CD4-positive, alpha-beta T cell treated with Interleukin-17A for 1 hour (primary cell): Measurements from ENCODE around the gene UBE2I.
"Not testable (repeated sequence)": the region's sequence is repeated elsewhere in the genome, so short reads cannot be mapped to it uniquely, and the experiment has no call there.

Source experiments
- DNase-seq: peaks from one replicate; pipeline ENCODE4 v3.0.0-alpha.2; 2020

The UBE2I gene

DNA sequence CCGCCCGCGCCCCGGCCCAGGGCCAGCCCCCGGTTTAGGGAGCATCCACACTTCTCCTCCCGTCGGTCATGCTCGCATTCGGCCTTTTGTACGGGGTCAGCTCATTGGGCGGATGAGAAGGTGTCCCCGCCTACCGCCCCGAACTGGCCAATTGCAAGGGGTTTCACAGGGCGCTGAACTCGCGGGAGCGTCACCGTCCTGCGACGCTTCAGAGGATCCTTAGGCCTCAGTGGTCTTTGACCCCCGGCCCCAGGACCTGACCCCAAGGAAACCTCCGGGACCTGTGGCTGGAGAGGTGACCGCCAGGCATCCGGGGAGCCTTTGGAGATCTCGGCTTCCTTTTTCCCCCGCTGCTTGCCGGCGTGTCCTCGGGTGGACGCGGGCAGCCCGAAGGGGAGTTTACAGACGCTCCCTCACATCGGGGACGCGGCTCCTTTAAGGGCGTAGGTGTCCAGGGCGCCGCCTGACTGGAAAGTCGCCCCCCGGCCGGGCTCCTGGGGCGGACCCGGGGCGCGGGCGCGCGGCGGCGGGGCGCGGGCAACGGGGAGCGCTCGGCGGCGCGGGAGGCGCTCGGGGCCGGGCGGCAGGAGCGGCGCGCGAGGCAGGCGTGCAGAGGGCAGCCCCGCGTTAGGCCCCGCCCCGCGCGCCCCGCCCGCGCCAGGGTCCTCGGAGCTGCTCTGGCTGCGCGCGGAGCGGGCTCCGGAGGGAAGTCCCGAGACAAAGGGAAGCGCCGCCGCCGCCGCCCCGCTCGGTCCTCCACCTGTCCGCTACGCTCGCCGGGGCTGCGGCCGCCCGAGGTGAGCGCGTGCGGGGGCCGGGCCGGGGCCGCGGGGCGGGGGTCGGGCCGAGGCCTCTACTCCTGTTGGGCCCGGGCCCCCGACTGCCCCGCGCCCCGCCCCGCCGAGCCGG is at the start of gene UBE2I:
TSS of gene UBE2I (plus strand) at position 660 of the 909 bp plus-strand sequence. CDS start 4,395 bp downstream, outside the sequence.
- peak; percentile 100 for DNase-seq

DNA sequence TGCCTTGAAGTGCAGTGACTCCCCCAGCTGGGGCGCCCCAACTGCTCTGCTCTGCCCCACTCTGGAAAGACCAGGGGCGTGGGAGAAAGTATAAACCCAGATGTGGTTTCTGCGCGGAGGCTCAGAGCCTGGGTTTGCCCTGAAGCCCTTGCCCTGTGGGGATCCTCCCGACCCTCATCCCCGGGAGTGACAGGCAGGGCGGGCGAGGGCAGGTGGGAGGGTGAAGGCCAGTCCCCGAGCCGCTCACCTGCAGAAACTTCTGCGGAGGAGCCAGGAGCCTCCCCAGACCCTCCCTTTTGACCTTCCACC is 49.7 kb upstream of the UBE2I start:
- no peak for DNase-seq

DNA sequence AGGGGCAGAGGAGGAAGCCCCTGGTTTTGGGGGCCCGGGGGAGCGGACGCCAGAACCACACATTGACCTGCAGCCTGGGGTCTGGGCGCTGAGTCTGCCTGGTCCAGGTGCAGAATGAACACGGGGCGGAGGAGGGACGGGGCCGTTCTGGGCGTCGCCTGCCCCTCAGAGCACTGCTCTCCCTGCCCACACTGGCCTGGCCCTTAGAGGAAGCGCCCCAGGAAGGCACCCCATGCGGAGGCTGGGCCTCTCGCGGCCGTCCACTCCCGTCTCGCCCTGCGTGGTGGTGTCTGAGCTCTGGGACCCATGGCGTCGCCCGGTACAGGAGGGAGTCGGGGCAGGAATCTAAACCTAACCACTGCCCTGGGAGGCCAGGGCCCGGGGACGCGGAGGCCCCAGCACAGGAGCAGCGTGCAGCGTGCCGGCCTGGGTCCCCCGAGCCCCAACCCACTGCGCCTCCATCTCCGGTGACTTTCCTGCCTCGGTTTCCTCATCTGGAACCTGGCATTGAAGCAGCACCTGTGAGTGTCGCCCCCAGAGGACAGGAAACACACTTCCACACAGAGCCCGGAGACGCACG is 49.2 kb upstream of the UBE2I start:
- DNase-seq, result no peak

DNA sequence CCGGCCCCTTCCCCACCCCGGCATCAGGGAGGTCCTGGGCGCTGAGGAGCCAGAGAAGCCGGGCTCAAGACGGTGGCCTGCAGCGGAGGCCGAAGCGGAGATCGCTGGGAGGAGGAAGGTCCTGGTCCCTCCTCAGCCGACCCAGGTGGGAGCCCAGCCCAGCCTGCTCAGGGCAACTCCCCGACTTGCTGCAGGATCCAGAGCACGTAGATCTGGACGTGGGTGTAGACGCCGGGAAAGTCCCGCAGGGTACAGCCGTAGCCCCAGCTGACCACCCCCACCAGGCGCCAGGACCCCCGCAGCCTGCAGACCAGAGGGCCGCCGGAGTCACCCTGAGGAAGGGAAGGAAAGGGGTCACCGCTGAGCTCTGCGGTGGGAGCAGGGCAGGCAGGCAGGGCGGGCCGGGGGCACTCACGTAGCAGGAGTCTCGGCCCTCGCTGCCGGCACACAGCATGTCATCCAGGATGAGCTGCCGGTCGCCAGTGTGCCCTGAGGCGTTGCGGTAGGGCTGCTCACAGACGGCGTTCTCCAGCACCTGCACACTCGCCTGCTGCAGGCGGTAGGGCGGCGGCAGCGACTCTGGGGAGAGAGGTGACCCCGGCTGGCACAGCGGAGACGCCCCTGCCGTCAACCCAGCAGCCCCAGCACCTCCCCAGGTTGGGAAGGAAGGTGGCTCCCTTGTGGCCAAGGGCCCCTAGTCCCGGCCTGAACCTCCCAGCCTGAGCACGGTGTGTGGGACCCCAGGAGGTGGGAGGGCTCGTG is 48.1 kb upstream of the UBE2I start:
- no peak for DNase-seq

DNA sequence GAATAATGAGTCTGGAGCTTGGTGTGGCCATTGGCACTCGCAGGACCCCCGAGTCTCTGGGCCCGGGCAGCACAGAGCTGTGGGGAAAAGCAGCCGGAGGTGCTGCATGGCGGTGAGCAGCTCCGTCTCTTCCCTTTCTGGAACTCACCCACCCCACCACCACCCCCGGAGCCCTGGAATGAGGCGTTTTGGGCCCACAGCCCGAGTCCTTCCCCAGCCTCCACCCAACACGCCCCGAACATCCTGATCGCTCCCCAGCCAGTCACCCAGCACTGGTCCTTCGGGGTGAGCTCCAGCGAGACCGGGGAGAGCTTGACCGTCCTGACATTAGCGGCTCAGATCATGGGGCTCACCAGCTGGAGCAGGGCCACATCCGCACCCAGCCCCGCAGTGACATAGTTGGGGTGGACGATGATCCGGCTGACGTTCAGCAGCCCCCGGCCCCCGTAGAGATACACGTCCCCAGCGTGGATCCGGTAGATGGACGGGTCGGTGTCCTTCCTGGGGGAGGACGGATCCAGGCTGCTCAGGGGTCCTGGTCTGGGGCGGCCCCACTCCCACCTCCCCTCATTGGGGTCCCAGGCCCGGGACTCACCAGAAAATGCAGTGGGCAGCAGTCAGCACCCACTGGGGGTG is 47.1 kb upstream of the UBE2I start:
- no peak for DNase-seq

DNA sequence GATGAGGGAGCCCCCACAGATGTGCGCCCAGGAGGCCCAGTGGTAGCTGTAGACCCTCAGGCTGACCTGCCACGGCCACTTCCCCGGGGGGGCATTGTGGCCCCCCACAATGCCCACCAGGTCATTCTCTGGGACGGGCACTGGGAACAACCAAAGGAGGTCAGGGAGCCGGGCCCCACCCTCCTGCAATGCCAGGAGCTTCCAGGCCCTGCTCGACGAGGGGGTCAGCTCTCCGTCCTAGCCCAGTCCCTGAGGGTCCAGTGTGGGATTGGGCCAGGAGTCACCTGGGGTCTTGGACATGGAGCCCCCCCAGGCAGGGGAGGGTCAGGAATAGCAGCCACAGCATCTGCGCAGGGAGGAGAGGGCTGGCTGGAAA is 46.6 kb upstream of the UBE2I start:
- DNase-seq, result no peak

DNA sequence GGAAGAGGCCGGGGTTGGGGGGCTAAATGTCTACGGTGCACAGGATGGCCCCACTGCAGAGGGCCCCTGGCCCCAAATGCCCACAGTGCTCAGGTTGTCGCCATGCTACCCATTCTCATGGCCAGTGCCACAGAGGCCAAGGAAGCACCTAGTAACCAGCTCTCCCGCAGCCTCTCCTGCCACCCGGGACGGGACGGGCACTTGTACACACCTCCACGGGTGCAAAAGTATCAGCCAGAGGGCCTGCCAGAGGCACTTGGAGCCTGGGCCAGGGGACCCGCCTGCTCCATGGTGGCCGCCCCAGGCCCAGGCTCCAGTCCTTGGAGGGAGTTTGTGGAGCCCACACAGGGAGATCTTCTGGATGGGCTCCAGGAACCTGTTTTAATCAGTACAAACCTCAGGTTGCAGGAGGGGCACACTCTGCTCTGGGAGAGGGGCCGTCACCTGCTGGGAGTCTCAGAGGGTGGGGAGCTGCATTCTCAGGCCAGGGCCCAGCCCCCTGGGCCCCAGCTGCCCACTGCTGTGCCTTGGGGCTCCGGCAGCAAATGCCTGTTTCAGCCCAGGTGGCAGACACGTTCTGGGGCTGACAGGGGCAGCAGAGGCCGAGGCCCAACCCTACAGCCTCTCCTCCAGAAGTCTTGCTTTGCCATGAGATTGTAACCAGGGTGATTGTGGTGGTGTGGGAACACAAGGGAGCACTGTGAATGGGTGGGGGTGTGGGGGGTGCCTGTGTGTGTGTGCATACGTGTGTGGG is 45.7 kb upstream of the UBE2I start:
- DNase-seq, result no peak

DNA sequence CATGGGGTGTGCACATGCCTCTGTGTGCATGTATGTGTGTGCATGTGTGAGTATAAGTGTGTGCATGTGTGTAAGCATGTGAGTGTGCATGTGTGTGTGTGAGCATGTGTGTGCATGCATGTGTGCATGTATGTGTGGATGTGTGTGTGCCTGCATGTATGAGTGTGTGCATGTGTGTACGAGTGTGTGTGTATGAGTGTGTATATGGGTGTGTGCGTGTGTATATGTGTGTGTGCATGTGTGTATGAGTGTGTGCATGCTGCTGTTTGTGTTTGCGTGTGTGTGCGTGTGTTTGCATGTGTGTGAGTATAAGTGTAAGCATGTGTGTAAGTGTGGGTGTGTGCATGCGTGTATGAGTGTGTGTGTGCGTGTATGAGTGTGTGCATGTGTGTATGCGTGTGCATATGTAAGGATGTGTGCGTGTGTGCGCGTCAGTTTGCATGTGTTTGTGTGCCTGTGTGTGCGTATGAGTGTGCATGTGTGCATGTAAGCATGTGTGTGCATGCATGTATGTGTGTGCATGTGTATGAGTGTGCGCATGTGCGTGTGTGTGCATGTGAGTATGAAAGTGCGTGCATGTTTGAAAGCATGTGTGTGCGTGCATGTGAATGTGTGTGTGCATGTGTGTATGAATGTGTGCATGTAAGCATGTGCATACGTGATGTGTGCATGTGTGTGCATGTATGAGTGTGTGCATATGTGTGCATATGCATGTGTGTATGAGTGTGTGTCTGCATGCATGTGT is 44.9 kb upstream of the UBE2I start:
- no peak for DNase-seq

DNA sequence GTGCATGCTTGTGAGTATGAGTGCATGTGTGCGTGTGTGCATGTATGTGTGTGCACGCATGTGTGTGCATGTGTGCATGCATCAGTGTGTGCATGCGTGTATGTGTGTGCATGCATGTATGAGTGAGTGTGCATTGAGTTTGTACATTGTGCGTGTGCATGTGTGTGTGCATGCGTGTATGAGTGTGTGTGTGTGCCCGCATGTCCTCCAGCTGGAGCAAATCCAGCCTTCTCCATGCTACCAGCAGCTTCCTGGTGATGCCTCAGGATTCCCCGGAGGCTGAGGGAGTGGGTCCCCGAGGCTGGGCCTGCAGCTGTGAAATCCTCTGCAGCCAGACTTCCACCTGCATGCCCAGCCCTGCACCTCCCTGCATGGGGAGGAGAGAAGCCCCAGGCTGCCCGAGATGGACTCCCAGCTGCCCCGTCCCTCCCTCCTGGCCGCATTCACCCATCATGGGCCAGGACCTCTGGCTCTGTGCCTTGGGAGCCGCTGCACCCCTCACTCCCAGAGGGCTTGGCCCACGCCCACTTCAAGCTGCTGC is 44.3 kb upstream of the UBE2I start:
- no peak for DNase-seq

DNA sequence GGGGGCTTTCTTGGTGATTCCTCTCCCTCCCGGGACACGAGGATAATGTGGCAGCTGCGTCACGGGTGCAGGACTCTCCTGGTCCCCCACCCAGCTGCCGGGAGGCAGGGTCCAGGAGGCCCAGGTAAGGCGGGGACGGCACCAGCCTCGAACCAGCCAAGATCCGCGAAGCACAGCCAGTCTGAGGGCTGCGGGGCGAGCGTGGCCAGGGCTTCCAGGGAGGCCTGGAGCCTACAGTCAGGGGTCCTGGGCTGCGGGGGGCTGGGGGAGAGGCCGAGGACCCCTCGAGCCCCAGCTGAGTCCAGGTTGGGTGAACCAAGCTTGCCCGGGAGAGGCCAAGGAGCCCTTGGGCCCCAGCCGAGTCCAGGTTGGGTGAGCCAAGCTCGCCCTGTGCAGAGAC is 43.6 kb upstream of the UBE2I start:
- no peak for DNase-seq

DNA sequence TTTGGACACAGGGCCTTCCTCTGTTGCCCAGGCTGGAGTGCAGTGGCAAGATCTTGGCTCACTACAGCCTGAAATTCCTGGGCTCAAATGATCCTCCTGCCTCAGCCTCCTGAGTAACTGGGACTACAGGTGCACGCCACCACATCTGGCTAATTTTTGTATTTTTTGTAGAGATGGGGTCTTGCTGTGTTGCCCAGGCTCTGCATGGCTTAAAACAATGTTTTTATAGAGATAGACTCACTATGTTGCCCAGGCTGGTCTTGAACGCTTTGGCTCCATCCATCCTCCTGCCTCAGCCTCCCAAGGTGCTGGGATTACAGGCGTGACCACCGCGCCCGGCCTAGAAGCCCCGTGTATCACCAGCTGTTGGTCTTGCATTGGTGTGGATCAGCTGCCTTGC is 40.0 kb upstream of the UBE2I start:
- DNase-seq, result not testable (repeated sequence)

DNA sequence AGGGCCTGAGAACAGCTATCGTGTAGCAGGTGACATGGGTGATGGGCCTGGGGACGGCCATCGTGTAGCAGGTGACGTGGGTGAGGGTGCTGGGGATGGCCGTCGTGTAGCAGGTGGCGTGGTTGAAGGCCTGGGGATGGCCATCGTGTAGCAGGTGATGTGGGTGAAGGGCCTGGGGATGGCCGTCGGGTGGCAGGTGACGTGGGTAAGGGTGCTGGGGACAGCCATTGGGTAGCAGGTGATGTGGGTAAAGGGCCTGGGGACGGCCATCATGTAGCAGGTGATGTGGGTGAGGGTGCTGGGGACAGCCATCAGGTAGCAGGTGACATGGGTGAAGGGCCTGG is 38.1 kb upstream of the UBE2I start:
- DNase-seq, result no peak

DNA sequence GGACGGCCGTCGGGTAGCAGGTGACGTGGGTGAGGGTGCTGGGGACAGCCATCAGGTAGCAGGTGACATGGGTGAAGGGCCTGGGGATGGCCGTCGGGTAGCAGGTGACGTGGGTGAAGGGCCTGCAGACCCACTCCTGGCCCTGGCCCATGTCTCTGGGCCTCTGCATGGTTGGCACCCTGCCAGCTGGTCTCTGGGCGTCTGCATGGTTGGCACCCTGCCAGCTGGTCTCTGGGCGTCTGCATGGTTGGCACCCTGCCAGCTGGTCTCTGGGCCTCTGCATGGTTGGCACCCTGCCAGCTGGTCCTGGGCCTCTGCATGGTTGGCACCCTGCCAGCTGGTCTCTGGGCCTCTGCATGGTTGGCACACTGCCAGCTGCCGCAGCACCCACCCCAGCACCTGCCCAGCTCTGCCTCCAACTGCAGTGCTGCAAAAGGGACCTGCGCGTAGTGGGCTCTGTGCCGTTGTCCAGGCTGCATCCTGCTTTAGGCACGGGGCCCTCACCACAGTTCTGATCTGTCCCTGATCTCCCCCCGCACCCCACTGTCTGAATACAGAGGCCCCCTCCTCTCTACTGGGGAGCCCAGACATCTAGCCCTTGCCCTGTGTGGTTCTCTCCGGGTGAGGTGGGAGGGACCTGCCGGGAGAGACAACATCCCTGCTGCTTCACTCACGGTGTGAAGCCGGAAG is 37.6 kb upstream of the UBE2I start:
- not testable (repeated sequence) for DNase-seq

DNA sequence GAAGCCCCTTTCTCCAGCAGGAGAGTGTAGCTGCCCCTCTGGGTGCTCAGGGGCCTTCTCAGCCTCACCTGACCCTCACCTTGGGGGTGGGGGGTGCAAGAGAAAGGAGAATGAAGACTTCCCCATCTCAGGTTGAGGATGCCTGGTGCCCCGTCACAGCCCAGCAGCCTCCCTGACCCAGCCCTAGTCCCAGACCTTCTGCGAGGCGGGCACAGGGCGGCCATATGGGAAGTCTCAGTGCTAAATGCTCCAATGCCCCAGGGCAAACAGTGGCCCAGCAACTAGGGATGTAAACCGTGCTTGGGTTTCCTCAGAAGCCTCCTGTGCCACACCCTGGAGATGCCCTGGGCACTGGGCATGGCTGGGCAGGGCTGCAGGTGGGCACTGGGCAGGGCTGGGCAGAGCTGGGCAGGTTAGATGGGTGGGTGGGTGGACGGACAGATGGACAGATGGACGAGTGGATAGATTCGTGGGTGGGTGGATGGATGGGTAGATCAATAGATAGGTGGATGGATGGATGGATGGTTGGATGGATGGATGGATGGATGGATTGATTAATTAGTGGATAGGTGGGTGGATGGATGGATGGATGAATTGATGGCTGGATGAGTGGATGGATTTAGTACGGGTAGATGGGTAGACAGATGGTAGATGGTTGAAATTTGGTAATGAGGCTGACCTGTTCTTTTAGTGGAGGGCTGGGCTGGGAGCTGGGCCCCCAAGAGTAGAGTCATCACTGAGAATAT is 36.8 kb upstream of the UBE2I start:
- DNase-seq, result no peak

DNA sequence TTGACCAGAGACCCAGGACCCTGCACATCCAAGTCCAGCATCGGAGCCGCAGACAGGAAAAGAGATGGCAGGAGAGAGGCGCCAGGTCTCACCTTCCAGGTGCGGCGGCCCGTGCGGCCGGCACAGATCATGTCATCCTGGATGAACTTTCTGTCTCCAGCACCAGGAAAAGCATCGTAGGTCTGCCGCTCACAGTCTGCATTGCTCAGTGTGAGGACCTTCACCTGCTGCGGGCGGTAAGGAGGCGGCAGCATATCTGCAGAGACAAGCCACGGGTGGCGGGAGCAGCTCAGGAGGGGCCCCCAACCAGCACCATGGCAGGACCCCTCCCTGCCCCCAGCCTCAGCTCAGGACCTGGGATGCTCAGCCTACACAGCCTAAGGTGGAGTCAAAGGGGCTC is 35.6 kb upstream of the UBE2I start:
- DNase-seq, result no peak

DNA sequence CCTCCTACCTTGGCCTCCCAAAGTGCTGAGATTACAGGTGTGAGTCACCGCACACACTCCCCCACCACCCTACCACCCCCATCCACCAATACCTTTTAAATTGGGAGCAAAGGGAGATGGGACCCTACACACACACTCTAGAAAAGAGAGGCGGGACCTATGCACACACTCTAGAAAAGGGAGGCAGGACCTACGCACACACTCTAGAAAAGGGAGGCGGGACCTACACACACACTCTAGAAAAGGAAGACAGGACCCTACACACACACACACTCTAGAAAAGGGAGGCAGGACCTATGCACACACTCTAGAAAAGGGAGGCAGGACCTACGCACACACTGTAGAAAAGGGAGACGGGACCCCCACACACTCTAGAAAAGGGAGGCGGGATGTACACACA is 34.7 kb upstream of the UBE2I start:
- no peak for DNase-seq

DNA sequence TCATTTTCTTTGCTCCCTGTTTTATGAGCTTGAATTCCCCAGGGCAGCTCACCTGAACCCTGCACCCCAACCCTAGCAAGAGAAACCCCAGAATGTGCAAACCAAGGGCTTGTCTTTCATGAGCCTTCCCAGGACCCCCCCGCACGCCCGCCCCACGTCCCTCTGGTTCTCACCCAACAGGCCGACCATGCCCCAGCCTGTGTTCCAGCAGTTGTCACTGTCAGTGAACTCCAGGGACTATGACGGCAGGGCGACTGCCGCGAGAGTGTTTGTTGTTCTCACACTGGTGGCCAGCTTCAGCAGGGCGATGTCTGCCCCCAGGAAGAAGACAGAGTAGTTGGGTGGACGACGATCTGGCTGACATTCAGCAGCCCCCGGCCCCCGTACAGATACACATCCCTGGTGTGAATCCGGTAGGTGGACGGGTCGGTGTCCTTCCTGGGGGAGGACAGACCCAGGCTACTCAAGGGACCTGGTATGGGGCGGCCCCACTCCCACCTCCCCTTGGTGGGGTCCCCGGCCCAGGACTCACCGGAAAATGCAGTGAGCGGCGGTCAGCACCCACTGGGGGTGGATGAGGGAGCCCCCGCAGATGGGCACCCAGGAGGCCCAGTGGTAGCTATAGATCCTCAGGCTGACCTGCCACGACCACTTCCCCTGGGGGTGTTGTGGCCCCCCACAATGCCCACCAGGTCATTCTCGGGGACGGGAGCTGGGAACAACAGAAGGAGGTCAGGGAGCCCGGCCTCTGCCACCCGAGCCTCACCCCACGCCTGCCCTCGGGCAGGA is 33.5 kb upstream of the UBE2I start:
- no peak for DNase-seq

DNA sequence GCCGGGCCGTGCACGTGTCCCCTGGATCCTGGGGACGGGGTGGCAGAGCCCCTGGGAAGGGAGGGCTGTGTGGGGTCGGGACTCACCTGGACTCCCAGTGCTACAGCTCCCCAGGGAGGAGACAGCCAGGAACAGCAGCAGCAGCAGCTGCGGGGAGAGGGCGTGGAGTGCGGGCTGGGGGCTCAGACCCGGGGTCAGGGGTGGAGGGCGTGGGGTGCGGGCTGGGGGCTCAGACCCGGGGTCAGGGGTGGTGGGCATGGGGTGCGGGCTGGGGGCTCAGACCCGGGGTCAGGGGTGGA is 32.9 kb upstream of the UBE2I start:
- no peak for DNase-seq

DNA sequence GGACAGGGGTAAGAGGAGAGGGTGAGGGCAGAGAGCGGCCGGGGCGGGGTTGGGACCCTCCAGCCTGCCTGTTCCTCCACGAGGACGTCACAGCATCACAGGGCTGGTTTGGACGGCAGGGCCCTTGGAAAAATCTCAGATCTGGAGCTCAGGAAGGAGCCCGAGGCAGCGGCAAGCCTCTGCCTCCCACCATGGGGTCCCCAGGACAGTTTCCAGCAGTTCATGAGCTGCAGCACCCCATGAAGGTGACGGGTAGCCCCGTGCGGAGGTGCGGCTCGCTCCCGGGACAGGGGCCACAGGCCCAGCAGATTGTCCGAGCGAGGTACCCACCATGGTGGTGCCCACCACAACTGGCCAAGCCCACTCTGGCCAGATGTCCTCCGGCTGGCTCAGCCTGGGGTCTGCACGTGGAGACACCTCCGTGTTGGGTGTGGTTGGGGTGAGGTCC is 32.3 kb upstream of the UBE2I start:
- no peak for DNase-seq
